Measurements from ENCODE around the gene SPOCD1. TPM values are rescaled to one million over a fixed set of nuclear protein-coding genes. Genes with fewer than 3 reads are reported as not detected.

Gene SPOCD1
- total RNA-seq, 1 experiment from 2014 or later = 64.0 TPM

DNA sequence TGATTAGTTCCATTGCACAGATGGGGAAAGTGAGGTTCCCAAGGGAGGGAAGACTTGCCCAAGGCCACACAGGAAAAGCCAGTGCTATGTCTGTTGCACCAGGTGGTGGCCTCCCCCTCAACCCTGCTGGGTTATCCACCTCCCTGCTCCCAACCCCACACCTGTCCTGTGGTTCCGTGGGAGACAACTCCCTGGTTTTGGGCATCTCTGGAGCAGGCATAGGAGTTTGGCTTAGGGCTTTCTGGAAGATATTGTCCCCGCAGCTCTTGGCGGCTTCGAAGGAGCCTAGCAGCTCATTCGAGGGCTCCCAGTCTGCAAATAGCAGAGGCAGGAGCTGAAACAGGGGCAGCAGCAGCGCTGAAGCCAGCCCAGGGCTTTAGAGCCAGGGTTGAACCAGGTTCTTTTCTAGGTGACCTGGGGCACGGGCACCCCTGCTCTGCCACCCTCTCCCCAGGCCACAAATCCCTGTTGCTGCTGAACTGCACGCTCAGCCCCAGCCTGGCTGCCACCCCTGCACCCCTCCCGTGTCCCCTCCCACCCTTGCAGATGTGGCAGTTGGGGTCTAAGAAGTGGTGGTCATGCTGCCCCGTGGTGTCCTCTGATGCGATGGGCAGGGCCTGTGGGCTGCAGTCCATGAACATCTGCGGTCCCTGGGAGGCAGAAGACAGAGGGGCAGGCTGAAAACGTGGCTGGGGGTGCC, 22.1 kb downstream of the SPOCD1 start:
- H3K4me3 ChIP-seq = no peak overlapping the region
- DNase-seq (ENCODE audit: low read depth in 1 of 2, low spot score in 2 of 2) = no peak
- H3K4me1 ChIP-seq (replicated peaks) = peaks cover 37% of the 10 kb centered on the region
- H3K27ac ChIP-seq = no peak overlapping the region
- no peaks in the 10 kb centered on the region for H3K27me3 ChIP-seq (replicated peaks)
- no peaks in the 10 kb centered on the region for H3K9me3 ChIP-seq (replicated peaks)
- H3K36me3 ChIP-seq = peaks cover 50% of the 10 kb centered on the region

DNA sequence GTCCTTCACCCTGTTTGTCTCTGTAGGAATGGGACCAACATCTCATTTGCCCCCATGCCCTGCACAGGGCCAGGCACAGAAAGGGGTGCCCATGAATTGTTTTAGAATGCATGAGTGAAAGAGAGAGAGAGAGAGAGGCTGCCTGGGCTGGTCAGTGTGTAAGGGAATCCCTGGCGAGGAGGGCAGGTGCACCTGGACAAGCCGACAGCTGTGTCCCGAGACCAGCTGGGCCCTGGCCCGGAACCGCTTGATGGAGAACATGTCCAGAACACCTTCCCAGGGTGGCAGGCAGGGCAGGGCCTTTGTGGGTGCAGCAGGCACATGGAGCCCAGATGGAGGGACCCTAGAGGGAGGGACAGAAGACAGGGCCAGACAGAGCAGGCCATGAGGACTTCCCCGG, 22.7 kb downstream of the SPOCD1 start:
- no peak overlapping the region for H3K27ac ChIP-seq
- peaks cover 50% of the 10 kb centered on the region for H3K36me3 ChIP-seq
- no peaks in the 10 kb centered on the region for H3K9me3 ChIP-seq (replicated peaks)
- no peak overlapping the region for H3K4me3 ChIP-seq
- DNase-seq (ENCODE audit: low read depth in 1 of 2, low spot score in 2 of 2) = no peak
- no peaks in the 10 kb centered on the region for H3K27me3 ChIP-seq (replicated peaks)
- peaks cover 34% of the 10 kb centered on the region for H3K4me1 ChIP-seq (replicated peaks)

DNA sequence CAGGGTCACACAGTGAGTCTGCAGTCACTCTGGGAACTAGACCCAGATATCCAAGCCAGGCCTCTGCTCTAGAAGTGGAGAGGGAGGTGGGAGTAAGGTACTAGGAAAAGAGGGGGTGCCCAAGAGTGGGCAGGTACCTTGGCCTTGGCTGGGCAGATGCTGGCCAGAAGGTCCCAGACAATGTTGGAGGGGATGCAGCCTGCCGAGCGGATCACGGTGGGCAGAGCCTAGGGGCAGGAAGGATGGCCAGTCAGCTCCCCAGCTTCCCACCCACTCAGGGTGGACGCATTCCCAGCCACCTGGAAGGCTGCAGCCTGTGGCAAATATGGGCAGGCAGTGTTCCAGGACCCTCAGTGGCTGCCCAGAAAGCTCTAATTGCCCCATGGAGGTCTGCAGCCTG, 23.3 kb downstream of the SPOCD1 start:
- Histone ChIP-seq H3K36me3 (peaks cover 50% of the 10 kb centered on the region), H3K9me3 (replicated peaks) (no peaks in the 10 kb centered on the region), H3K4me3 (no peak overlapping the region), H3K27ac (no peak overlapping the region), H3K27me3 (replicated peaks) (no peaks in the 10 kb centered on the region), H3K4me1 (replicated peaks) (peaks cover 33% of the 10 kb centered on the region)
- DNase-seq (ENCODE audit: low read depth in 1 of 2, low spot score in 2 of 2) = no peak

DNA sequence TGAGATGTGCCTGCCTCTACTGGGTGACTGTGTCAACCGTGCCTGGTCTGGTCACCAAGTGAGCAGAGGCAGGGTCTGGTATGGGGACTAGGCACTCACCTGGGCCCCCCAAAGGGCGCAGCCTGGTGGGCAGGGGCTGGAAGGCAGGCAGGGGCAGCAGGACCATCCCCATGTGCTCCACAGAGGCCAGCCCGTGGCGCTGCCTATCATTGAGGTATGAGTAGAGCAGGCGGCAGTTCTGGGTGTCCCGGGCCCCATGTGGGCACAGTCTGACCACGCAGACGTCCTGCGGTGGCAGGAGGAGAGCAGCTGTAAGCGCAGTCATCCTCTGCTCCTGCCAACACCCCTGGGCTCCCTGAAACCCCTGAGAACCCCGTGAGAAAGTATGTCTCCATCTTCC, 23.7 kb downstream of the SPOCD1 start:
- Histone ChIP-seq H3K9me3 (replicated peaks) (no peaks in the 10 kb centered on the region), H3K4me1 (replicated peaks) (peaks cover 29% of the 10 kb centered on the region), H3K27ac (no peak overlapping the region), H3K4me3 (no peak overlapping the region), H3K36me3 (peaks cover 50% of the 10 kb centered on the region), H3K27me3 (replicated peaks) (no peaks in the 10 kb centered on the region)
- DNase-seq (ENCODE audit: low read depth in 1 of 2, low spot score in 2 of 2) = no peak

DNA sequence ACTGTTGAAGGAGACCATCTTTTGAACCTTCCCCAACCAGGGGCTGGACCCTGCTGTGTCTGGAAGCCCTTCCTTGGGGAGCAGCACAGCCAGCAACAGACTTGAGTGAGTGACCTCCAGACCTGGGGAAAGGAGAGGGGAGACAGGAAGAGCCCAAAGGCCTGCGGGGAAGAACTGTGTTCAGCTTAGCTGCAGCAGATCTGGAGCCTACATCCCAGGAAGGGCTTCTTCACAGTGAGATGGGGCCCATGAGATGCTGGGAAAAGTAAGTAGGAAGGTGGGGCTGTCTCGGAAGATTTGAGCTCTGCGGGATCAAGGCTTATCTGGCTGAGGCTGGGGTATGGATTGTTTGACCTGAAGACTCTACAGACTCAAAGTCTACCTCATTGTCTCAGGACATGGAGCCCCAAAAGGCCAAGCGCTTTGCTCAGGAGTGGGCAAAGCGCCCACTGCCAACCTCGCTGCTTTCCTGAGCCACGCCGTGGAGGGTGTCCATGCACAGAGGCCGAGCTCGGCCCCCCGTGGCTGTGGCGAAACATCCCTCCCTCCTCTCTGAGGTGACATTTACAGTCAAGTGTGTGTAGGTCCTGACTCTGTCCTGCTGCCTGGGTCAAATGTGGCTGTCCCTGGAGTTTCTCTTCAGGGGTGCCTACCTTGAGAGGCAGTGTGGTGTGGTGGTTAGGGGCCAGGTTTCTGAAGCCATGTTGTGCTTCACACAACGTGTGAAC, 24.5 kb downstream of the SPOCD1 start:
- Histone ChIP-seq H3K4me3 (no peak overlapping the region), H3K36me3 (peaks cover 46% of the 10 kb centered on the region), H3K27ac (no peak overlapping the region), H3K9me3 (replicated peaks) (no peaks in the 10 kb centered on the region), H3K4me1 (replicated peaks) (peaks cover 21% of the 10 kb centered on the region), H3K27me3 (replicated peaks) (no peaks in the 10 kb centered on the region)
- DNase-seq (ENCODE audit: low read depth in 1 of 2, low spot score in 2 of 2) = no peak

DNA sequence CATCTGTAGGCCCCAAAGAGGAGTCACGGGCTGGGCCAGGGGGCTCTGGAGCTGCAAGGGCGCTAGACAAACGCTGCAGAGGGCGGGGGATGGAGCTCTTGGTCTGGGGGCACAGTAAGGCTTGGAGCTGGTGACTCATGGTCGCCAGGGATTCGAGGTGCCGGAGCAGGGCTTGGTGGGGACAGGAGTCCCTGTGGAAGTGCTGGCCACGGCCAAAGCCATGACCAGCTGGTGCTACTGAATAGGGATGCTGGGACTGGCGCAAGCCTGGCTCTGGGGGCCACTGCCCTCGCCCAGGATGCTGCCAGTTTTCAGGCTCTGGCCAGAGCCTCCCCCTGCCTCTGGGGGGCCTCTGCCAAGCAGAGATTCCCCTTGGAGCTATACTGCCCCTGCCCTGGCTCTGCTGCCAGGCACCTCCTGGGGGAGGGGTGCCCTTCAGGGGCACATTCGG, 25.2 kb downstream of the SPOCD1 start:
- Histone ChIP-seq H3K27me3 (replicated peaks) (no peaks in the 10 kb centered on the region), H3K4me1 (replicated peaks) (peaks cover 15% of the 10 kb centered on the region), H3K9me3 (replicated peaks) (no peaks in the 10 kb centered on the region), H3K36me3 (peaks cover 39% of the 10 kb centered on the region), H3K4me3 (no peak overlapping the region), H3K27ac (no peak overlapping the region)
- no peak for DNase-seq (ENCODE audit: low read depth in 1 of 2, low spot score in 2 of 2)

DNA sequence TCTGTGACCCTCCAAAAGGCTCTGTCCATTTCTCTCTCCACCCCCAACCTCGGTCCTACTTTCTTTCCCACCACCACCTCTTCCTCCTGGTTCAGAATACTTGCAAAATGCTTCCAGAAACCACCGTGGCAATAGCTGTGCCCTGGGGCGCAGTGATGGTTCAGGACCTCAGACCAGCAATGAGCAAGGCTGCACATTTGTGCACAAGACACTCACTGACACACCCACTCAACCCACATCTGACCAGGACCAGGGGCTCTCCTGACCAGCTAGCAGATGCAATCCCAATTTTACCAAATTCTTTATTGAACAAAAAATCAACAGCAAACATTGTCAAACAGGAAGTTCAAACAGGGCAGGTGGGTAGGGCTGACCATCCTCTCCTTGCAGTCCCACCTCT, 25.7 kb downstream of the SPOCD1 start:
- H3K27ac ChIP-seq = no peak overlapping the region
- DNase-seq (ENCODE audit: low read depth in 1 of 2, low spot score in 2 of 2) = no peak

DNA sequence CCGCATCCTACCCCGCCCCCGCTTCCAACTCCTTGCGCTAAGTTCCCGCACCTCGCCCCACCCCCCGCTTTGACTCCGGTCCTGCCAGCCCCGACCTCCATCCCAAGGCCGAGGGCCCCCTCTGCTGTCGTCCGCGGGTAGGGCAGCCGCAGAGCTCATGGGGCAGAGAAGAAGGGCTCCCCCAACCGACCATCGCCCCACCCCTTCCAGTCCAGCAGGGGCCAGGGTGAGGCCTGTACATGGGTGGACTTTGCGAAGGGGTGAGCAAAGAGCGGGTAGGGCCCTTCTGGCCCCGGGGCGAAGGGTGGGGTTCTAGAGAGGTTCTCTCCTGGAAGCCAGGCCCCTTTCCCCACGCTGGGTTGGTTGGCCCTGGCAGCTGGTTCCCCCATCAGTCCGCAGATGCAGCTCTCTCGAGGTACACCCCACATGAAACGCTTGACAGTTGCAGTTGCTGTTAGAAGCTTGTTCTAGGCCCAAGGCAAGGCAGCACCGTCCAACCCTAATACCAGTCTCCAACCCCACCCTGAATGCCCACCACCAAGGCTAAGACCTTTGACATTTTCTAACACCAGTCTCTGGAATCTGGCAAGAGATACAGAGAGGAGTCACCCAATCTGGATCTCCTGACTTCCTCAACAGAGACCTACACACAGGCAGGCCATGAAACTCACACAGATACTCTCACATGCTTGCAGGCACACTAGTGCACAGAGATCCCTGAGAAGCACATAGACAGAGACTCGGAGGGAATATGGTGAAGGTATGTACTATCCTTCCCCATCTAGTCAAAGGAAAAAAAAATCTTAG, 26.4 kb downstream of the SPOCD1 start:
- H3K27me3 ChIP-seq (replicated peaks) = no peaks in the 10 kb centered on the region
- peak; percentile 91 to 97 for DNase-seq (ENCODE audit: low read depth in 1 of 2, low spot score in 2 of 2)
- no peaks in the 10 kb centered on the region for H3K9me3 ChIP-seq (replicated peaks)
- H3K4me3 ChIP-seq = peak overlapping the region; percentile 52
- H3K27ac ChIP-seq = no peak overlapping the region; the same call in 1 of the 2 replicates
- H3K4me1 ChIP-seq (replicated peaks) = peaks cover 15% of the 10 kb centered on the region
- peaks cover 30% of the 10 kb centered on the region for H3K36me3 ChIP-seq

More for the DNA sequence above, 25.7 kb downstream of the SPOCD1 start:
- H3K4me3 ChIP-seq = no peak overlapping the region
- peaks cover 15% of the 10 kb centered on the region for H3K4me1 ChIP-seq (replicated peaks)
- no peaks in the 10 kb centered on the region for H3K9me3 ChIP-seq (replicated peaks)
- no peaks in the 10 kb centered on the region for H3K27me3 ChIP-seq (replicated peaks)
- H3K36me3 ChIP-seq = peaks cover 36% of the 10 kb centered on the region

DNA sequence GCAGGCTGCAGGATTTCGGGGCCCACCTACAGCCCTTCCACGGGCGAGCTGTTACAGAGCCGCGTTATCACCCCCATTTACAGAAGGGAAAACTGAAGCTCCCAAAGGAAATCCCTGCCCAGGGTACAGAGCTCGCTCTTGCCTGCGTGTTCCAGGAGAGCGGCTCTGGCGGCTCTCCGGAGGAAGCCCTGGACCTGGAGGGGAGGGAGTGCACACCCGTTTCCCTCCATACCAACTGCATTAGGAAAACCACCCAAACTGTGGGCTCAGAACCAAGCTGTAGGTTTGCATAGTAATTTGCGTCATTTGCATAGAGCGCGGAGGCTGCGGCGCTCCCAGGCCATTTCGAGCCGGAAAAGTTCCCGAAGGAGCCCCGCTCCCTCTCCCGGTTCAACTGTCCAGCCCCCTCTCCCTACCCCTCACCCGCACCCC, 27.0 kb downstream of the SPOCD1 start:
- H3K4me1 ChIP-seq (replicated peaks) = peaks cover 15% of the 10 kb centered on the region
- peak overlapping the region; percentile 83 for H3K27ac ChIP-seq
- H3K4me3 ChIP-seq = peak overlapping the region; percentile 52

DNA sequence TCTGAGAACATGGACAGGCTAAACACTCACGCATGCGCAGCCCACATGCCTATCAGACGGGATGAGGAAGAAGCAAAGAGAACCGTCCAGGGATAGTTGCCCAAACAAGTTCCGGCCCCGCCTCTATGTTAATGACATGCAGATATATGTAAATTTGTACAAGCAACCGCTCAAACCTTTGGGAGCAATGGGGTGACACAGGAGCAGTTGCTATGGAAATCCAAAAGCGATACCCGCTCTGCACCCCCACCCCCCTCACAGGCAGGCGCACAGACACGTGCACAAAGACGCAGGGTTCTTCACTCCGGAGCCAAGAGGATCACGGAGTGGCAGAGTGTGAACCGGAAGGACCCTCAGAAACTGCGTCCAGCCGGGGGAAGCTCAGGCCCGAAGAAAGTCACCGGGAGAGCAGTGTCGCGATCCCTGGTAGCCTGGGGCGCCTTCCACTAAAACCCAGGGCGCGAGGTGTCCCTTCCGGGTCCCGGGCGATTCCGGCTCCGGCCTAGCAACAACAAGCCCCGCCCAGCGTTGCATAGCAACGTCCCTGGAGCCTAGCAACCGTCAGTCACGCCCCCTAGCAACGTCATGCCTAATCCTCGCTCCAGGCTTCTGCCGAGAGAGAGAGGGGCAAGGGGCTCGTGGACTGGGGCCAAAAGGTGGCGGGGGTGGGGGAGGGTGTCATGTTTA, 27.5 kb downstream of the SPOCD1 start:
- no peaks in the 10 kb centered on the region for H3K27me3 ChIP-seq (replicated peaks)
- DNase-seq (ENCODE audit: low read depth in 1 of 2, low spot score in 2 of 2) = peak; percentile 89 to 96
- peaks cover 24% of the 10 kb centered on the region for H3K36me3 ChIP-seq
- H3K27ac ChIP-seq = peak overlapping the region; percentile 83
- H3K4me3 ChIP-seq = peak overlapping the region; percentile 52
- H3K4me1 ChIP-seq (replicated peaks) = peaks cover 15% of the 10 kb centered on the region
- no peaks in the 10 kb centered on the region for H3K9me3 ChIP-seq (replicated peaks)

More for the DNA sequence above, 27.0 kb downstream of the SPOCD1 start:
- DNase-seq (ENCODE audit: low read depth in 1 of 2, low spot score in 2 of 2) = no peak
- peaks cover 29% of the 10 kb centered on the region for H3K36me3 ChIP-seq
- no peaks in the 10 kb centered on the region for H3K9me3 ChIP-seq (replicated peaks)
- H3K27me3 ChIP-seq (replicated peaks) = no peaks in the 10 kb centered on the region

DNA sequence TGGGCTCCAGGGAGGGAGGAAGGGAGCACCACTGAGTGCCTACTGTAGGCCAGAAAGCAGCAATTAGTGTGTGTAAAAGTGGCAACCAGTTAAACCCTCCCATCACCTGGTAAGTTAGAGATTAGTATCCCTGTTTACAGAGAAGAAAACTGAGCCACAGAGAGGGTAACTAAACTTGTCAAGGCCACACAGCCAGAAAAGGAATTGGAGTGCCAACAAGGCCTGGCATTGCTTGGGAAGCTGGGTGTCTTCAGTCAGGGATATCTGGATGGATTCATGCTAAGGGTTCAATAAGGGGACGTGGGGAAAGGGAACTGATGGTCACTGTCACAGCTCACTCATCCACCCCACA, 28.1 kb downstream of the SPOCD1 start:
- H3K4me3 ChIP-seq = peak overlapping the region; percentile 52
- H3K4me1 ChIP-seq (replicated peaks) = peaks cover 16% of the 10 kb centered on the region
- H3K27me3 ChIP-seq (replicated peaks) = no peaks in the 10 kb centered on the region
- peaks cover 19% of the 10 kb centered on the region for H3K36me3 ChIP-seq
- no peak for DNase-seq (ENCODE audit: low read depth in 1 of 2, low spot score in 2 of 2)
- H3K27ac ChIP-seq = peak overlapping the region; percentile 83; the same call in 1 of the 2 replicates
- no peaks in the 10 kb centered on the region for H3K9me3 ChIP-seq (replicated peaks)

DNA sequence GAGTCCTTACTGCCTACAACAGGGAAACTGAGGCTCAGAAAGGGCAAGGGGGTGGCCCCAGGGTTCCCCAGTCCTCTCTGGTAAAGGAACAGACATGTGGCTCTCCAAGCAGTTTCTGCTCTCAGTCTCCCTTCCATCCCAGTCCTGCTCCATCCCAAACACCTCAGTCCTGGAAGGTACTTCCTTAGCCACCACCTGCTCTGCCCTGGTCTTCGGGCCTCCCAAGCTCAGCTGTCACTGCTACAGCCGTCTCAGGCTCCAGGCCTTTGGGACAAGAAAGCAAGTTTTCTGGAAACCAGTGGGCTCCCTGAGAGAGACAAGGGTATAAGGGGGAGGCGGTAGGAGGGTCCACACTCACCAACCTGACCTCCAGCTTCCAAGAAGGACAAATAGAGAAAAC, 28.6 kb downstream of the SPOCD1 start:
- Histone ChIP-seq H3K27ac (no peak overlapping the region), H3K4me1 (replicated peaks) (peaks cover 20% of the 10 kb centered on the region)
- DNase-seq (ENCODE audit: low read depth in 1 of 2, low spot score in 2 of 2) = no peak

DNA sequence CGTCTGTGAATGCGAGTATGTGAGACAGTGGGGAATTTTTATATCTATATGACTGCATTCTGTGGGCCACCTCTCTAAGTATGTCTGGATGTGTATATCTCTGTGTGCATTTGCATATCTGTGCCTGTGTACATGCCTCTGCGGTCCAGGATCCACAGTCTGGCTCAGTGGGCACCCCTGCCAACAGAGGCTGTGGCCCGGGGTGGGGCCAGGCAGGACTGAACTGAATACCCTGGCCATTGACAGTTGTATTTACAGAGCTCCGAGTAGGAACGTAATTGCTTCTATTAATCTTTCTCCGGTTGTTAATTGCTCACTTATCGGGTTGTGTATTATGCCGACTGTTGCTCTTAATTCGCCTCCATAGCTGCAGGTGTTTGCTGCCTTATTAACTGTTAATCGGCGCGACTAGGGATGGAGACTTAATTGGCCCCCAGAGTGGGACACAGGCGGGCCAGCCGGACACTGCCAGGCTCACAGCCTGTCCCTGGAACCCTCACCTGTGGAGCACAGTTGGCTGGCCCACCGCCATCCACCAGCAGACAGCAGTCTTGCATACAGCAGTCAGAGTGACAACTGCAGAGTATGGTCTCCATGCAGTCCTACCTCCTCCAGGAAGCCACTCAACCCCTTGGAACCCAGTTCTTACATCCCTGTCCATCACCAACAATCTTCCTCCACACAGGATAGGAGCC, 29.3 kb downstream of the SPOCD1 start:
- Histone ChIP-seq H3K9me3 (replicated peaks) (no peaks in the 10 kb centered on the region), H3K4me3 (no peak overlapping the region), H3K36me3 (peaks cover 6% of the 10 kb centered on the region; the same call in 1 of the 2 replicates), H3K27ac (no peak overlapping the region), H3K27me3 (replicated peaks) (no peaks in the 10 kb centered on the region), H3K4me1 (replicated peaks) (peaks cover 20% of the 10 kb centered on the region)
- no peak for DNase-seq (ENCODE audit: low read depth in 1 of 2, low spot score in 2 of 2)

More for the DNA sequence above, 28.6 kb downstream of the SPOCD1 start:
- Histone ChIP-seq H3K27me3 (replicated peaks) (no peaks in the 10 kb centered on the region), H3K36me3 (peaks cover 14% of the 10 kb centered on the region), H3K9me3 (replicated peaks) (no peaks in the 10 kb centered on the region), H3K4me3 (no peak overlapping the region)

All from SJSA1 (cell line).